Effector CD8-positive, alpha-beta T cell (primary cell): Measurements from ENCODE around the gene PMP22.

Experiments
- DNase-seq: peaks from one replicate; lab custom pipeline; 2025; lab: John Stamatoyannopoulos, UW
- total RNA-seq, 4 experiments: gene quantifications; one replicate each; lab custom pipeline; 2026; lab: John Stamatoyannopoulos, UW

PMP22 gene
- 0 to 0.72 (median 0) reads per million in 4 experiments for total RNA-seq

GRCh38 chr17:15265131-15265530 lies at the start of gene PMP22:
TSS of gene PMP22 (minus strand) at chr17:15265326. CDS start at chr17:15260727, 4,599 bp downstream.
- no peak for DNase-seq

GRCh38 chr17:15311996-15312395 lies 46.9 kb upstream of the PMP22 start:
- DNase-seq, result no peak

- no peak for DNase-seq
Observed at GRCh38 chr17:15309793-15310192, 44.7 kb upstream of the PMP22 start.

DNA sequence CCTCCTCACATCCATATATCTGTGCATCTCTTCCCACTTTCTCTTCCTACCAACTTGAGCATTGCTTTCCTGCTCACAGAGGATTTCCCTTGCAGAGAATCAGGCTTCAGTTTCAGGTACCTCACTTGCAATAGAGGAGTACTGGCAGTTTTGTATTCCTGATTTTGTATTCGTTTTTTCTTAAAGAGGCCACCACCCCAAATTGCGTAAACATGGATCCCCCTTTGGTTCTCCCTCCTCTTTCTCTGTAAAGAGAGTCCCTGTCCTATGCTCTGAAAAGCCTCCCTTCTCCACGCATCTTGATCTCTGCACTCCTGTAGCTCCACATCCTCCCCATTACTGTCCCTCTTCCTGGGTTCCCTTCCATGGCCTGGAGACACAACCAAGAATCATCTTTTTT lies 44.1 kb upstream of the PMP22 start:
- no peak for DNase-seq

- DNase-seq, result no peak
Observed at GRCh38 chr17:15308758-15309157, 43.6 kb upstream of the PMP22 start.

DNA sequence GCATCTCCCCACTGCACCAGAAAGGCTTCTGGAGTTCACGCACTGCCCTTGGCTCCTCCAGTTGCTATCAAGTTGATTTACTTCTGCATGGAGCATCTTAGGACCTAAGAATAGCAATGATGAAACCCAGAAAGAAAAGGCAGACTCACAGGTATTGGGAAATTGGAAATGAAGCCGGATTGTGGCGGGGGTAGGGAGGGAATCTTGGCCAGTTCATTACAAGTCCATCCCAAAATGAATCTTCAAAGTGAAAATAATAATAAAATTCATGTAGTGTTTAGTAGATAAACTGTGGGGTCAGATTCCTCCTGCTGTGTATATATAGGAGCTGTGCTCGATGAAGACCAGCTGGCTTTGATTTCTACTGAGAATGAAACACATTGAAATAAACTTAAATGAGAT lies 42.6 kb upstream of the PMP22 start:
- no peak for DNase-seq

- no peak for DNase-seq
Observed at GRCh38 chr17:15303851-15304250, 38.7 kb upstream of the PMP22 start.

DNA sequence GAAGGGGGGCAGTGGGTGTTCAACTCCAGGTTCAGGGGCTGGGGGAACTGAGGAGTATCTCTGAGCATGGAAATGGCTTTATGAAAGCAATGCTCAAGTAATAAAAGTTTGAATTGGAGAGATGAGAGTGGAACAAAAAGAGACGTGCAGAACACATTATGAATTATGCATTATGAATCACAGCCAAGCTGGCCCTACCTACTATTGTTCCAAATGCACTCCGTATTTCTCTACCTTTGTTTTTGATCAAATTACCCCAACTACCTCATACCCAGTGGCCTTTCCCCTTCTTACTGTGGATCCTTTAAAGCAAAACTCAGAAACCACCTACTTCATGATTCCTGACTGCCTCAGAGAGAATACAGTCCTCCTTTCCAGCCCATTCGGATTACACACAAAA lies 38.1 kb upstream of the PMP22 start:
- no peak for DNase-seq

GRCh38 chr17:15301845-15302244 lies 36.7 kb upstream of the PMP22 start:
- no peak for DNase-seq

- DNase-seq, result no peak
Observed at GRCh38 chr17:15298176-15298575, 33.0 kb upstream of the PMP22 start.

GRCh38 chr17:15293558-15293957 lies 28.4 kb upstream of the PMP22 start:
- no peak for DNase-seq

- no peak for DNase-seq
Observed at GRCh38 chr17:15291674-15292361, 26.7 kb upstream of the PMP22 start.

GRCh38 chr17:15290605-15291004 lies 25.5 kb upstream of the PMP22 start:
- no peak for DNase-seq

GRCh38 chr17:15289285-15290183 lies 24.4 kb upstream of the PMP22 start:
- DNase-seq, result no peak

- DNase-seq, result no peak
Observed at GRCh38 chr17:15288859-15289258, 23.7 kb upstream of the PMP22 start.

- DNase-seq, result no peak
Observed at GRCh38 chr17:15287538-15288267, 22.6 kb upstream of the PMP22 start.

- no peak for DNase-seq
Observed at GRCh38 chr17:15285466-15285865, 20.3 kb upstream of the PMP22 start.

DNA sequence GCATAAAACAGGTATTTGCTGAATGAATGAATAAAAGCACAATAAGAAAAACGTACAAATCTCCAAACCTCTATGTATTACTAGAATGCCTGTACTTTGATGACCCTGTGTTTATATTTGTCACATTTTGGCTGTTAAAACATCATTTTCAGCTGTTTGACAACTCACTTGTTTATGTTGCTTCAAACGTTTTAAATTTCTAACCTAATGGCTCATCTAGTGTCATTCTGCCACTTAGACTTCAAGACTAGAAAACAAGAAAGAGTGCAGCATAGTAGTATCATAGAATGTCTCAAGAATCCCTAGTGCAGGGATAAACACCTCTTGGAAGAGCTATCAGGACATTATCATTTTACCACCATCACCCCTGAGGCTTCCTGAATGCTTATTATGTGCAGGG lies 19.4 kb upstream of the PMP22 start:
- DNase-seq, result no peak

DNA sequence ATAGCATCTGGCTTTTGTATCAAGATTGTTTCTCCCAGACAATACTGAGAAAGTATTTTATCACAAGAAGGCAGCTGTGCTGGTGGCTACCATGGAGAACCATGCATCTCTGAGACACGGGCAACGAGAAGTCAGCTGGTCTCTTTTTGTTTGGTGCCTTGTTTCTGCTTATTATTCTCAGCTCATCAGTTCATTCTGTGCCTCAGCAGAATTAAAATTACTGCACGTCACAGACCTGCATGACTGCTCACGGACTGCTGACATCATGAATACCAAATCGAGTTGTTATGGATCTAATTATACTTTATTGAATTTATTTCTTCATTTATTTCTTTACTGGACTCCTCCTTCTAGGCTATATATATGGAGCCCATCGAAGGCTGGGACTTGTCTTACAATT lies 19.0 kb upstream of the PMP22 start:
- no peak for DNase-seq

GRCh38 chr17:15281909-15282308 lies 16.8 kb upstream of the PMP22 start:
- no peak for DNase-seq

- DNase-seq, result no peak
Observed at GRCh38 chr17:15278924-15279477, 13.9 kb upstream of the PMP22 start.

- DNase-seq, result no peak
Observed at GRCh38 chr17:15278380-15278779, 13.3 kb upstream of the PMP22 start.
